HEK293 (cell line): ENCODE measurements around the gene CRTAC1.

Source experiments
- CTCF ChIA-PET: fragments of 350-600 bp; formaldehyde crosslinking; extraction: SDS; loops from one replicate; lab custom pipeline; 2021; ENCODE audit warnings: antibody characterized with exemption; lab: Yijun Ruan, JAX
- POLR2A ChIA-PET: fragments of 300-600 bp; formaldehyde crosslinking; extraction: SDS; loops from one replicate; lab custom pipeline; 2020; ENCODE audit warnings: antibody characterized with exemption, inconsistent platforms; lab: Yijun Ruan, JAX
- H3K27ac ChIP-seq: fragments of 200-500 bp; sonication (Bioruptor generic); 2 replicates; pipeline ENCODE4 v1.5.1; 2014; ENCODE audit warnings: low read depth, low read length, control low read depth, inconsistent platforms; ENCODE audit errors: extremely low read depth
- H3K36me3 ChIP-seq, 2 experiments: fragments of 200-500 bp in 1 of 2; sonication (Bioruptor generic) in 1 of 2; 1 replicate in 1 of 2; 2 replicates in 1 of 2; pipeline ENCODE4 v1.5.1; 2014 to 2017; ENCODE audit warnings: inconsistent platforms in 2 of 2, low read length in 2 of 2; ENCODE audit not compliant: control insufficient read depth in 2 of 2, insufficient read depth in 1 of 2
- H3K4me1 ChIP-seq: fragments of 200-500 bp; sonication (Bioruptor generic); 2 replicates; pipeline ENCODE4 v1.5.1; 2014; ENCODE audit warnings: mild to moderate bottlenecking, low read length, inconsistent platforms; ENCODE audit not compliant: control insufficient read depth, insufficient read depth
- H3K4me3 ChIP-seq: 2 replicates; pipeline ENCODE4 v1.5.1; 2011; ENCODE audit warnings: low read depth, mild to moderate bottlenecking, control low read depth, low read length, moderate library complexity
- H3K9me3 ChIP-seq: fragments of 200-500 bp; sonication (Bioruptor generic); 2 replicates; pipeline ENCODE4 v1.5.1; 2014; ENCODE audit warnings: low read depth, low read length, inconsistent platforms; ENCODE audit not compliant: control insufficient read depth, insufficient read depth
- GLIS1 ChIP-seq: fragments of 450-650 bp; formaldehyde crosslinking; IDR thresholded peaks from 2 replicates; pipeline ENCODE4 v1.5.1; 2016; ENCODE audit warnings: missing biosample characterization, missing genetic modification characterization
- HOXA7 ChIP-seq: sonication (generic); formaldehyde crosslinking; IDR thresholded peaks from 2 replicates; pipeline ENCODE4 v1.8.1; 2022; ENCODE audit warnings: missing genetic modification reagents, borderline replicate concordance
- MEIS1 ChIP-seq: sonication (generic); formaldehyde crosslinking; IDR thresholded peaks from 2 replicates; pipeline ENCODE4 v1.8.1; 2022; ENCODE audit warnings: missing genetic modification reagents, mild to moderate bottlenecking, borderline replicate concordance
- ZBTB1 ChIP-seq: fragments of 450-650 bp; formaldehyde crosslinking; IDR thresholded peaks from 2 replicates; pipeline ENCODE4 v1.5.1; 2016; ENCODE audit warnings: missing biosample characterization, missing genetic modification characterization
- ZEB2 ChIP-seq: fragments of 450-650 bp; formaldehyde crosslinking; IDR thresholded peaks from 2 replicates; pipeline ENCODE4 v1.5.1; 2016; ENCODE audit warnings: missing biosample characterization, missing genetic modification characterization
- ZNF239 ChIP-seq: fragments of 450-650 bp; formaldehyde crosslinking; IDR thresholded peaks from 2 replicates; pipeline ENCODE4 v1.5.1; 2016; ENCODE audit warnings: missing biosample characterization, missing genetic modification characterization
- ZNF391 ChIP-seq: fragments of 450-650 bp; formaldehyde crosslinking; IDR thresholded peaks from 2 replicates; pipeline ENCODE4 v1.5.1; 2016; ENCODE audit warnings: low read depth, missing biosample characterization, missing genetic modification characterization, borderline replicate concordance
- ZNF423 ChIP-seq: fragments of 450-650 bp; formaldehyde crosslinking; IDR thresholded peaks from 2 replicates; pipeline ENCODE4 v1.5.1; 2016; ENCODE audit warnings: missing biosample characterization, missing genetic modification characterization
- ZNF560 ChIP-seq: fragments of 450-650 bp; formaldehyde crosslinking; IDR thresholded peaks from 2 replicates; pipeline ENCODE4 v1.5.1; 2017; ENCODE audit warnings: missing biosample characterization, missing genetic modification characterization, borderline replicate concordance
- ZNF623 ChIP-seq: fragments of 450-650 bp; formaldehyde crosslinking; IDR thresholded peaks from 2 replicates; pipeline ENCODE4 v1.5.1; 2016; ENCODE audit warnings: missing biosample characterization, missing genetic modification characterization
- ZNF830 ChIP-seq: fragments of 450-650 bp; IDR thresholded peaks from 2 replicates; pipeline ENCODE4 v1.5.0; 2018; ENCODE audit warnings: missing biosample characterization, missing genetic modification characterization, low read depth, mild to moderate bottlenecking, moderate library complexity
- TF ChIP-seq, protein P1 (sequence below): fragments of 450-650 bp; formaldehyde crosslinking; IDR thresholded peaks from 2 replicates; pipeline ENCODE4 v1.5.1; 2016; ENCODE audit warnings: missing biosample characterization, missing genetic modification characterization
- TF ChIP-seq, protein P2 (sequence below): fragments of 450-650 bp; formaldehyde crosslinking; IDR thresholded peaks from 2 replicates; pipeline ENCODE4 v1.5.1; 2016; ENCODE audit warnings: missing biosample characterization, missing genetic modification characterization
- TF ChIP-seq, protein P3 (sequence below): fragments of 450-650 bp; formaldehyde crosslinking; IDR thresholded peaks from 2 replicates; pipeline ENCODE4 v1.5.1; 2016; ENCODE audit warnings: missing biosample characterization, missing genetic modification characterization

Gene CRTAC1

DNA sequence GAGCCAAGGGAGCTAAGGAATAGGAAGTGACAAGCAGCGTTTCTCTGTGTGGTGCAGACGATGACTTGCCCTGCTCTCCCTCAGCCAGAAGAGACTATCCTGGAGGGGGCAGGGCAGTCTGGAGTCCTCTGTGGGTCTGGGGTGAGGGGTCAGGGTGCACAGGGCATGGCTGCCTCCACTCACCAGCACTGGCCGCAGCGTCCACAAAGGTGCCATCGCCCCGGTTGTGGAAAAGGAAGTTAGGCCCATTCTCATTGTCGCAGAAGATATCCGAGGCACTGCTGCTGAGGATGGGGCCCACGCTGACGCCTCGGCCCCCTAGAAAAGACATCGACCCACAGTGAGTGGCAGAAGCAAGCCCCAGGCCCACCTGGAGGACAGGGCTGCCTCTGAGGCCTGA is 122.6 kb downstream of the CRTAC1 start (continued):
- TF ChIP-seq ZBTB1 (no peak), MEIS1 (no peak), ZNF239 (tag by site-specific recombination) (no peak)
- TF ChIP-seq, protein P1, sequence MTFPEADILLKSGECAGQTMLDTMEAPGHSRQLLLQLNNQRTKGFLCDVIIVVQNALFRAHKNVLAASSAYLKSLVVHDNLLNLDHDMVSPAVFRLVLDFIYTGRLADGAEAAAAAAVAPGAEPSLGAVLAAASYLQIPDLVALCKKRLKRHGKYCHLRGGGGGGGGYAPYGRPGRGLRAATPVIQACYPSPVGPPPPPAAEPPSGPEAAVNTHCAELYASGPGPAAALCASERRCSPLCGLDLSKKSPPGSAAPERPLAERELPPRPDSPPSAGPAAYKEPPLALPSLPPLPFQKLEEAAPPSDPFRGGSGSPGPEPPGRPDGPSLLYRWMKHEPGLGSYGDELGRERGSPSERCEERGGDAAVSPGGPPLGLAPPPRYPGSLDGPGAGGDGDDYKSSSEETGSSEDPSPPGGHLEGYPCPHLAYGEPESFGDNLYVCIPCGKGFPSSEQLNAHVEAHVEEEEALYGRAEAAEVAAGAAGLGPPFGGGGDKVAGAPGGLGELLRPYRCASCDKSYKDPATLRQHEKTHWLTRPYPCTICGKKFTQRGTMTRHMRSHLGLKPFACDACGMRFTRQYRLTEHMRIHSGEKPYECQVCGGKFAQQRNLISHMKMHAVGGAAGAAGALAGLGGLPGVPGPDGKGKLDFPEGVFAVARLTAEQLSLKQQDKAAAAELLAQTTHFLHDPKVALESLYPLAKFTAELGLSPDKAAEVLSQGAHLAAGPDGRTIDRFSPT (tag by site-specific recombination) = no peak

DNA sequence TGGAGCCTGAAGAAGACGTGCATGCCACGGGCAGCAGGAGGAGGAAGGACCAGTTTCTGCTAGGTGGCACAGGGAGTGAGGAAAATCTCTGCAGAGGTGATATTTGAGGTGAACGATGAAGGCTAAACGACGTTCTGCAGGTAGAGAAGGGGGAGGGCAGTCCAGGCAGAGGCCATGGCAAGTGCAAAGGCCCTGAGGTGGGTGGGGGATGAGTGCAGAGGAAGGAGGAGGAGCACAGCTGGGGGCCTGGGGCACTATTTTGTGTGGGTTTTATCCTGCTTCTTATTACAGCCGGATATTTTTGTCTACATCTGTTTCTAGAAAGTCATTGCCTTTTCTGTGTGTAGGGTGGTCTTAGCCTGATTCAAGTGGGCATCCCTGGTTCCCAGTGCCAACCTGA is 123.2 kb downstream of the CRTAC1 start:
- POLR2A ChIA-PET = no interaction called here
- CTCF ChIA-PET = interaction anchor here (0.6 to 2.3 kb wide), 5 partner anchors 18 to 560 kb away, joined by 3 to 9 read pairs (median 6); no protein-coding TSS in a partner anchor
- no peak for TF ChIP-seq ZNF423 (tag by site-specific recombination)
- peak; percentile 81 for TF ChIP-seq ZNF623 (tag by site-specific recombination)
- TF ChIP-seq ZNF391 (tag by site-specific recombination) = no peak
- Histone ChIP-seq H3K4me3 (no peak overlapping the region), H3K36me3 (no peaks in the 10 kb centered on the region), H3K9me3 (no peaks in the 10 kb centered on the region), H3K27ac (no peak overlapping the region), H3K4me1 (no peaks in the 10 kb centered on the region; the same call in 1 of the 2 replicates)

GRCh38 chr10:97905276-97905675 is 125.1 kb downstream of the CRTAC1 start:
- no peak overlapping the region for H3K27ac ChIP-seq
- CTCF ChIA-PET = interaction anchor here (0.5 to 2.6 kb wide), 5 partner anchors 10 to 574 kb away, joined by 3 to 17 read pairs (median 8); no protein-coding TSS in a partner anchor
- no peaks in the 10 kb centered on the region for H3K36me3 ChIP-seq
- no peaks in the 10 kb centered on the region for H3K9me3 ChIP-seq
- no peaks in the 10 kb centered on the region; the same call in 1 of the 2 replicates for H3K4me1 ChIP-seq
- no peak overlapping the region for H3K4me3 ChIP-seq
- TF ChIP-seq ZNF830 (tag by site-specific recombination) = no peak
- no peak for TF ChIP-seq ZEB2 (tag by site-specific recombination)
- TF ChIP-seq ZNF560 (tag by site-specific recombination) = no peak
- TF ChIP-seq, protein P2, sequence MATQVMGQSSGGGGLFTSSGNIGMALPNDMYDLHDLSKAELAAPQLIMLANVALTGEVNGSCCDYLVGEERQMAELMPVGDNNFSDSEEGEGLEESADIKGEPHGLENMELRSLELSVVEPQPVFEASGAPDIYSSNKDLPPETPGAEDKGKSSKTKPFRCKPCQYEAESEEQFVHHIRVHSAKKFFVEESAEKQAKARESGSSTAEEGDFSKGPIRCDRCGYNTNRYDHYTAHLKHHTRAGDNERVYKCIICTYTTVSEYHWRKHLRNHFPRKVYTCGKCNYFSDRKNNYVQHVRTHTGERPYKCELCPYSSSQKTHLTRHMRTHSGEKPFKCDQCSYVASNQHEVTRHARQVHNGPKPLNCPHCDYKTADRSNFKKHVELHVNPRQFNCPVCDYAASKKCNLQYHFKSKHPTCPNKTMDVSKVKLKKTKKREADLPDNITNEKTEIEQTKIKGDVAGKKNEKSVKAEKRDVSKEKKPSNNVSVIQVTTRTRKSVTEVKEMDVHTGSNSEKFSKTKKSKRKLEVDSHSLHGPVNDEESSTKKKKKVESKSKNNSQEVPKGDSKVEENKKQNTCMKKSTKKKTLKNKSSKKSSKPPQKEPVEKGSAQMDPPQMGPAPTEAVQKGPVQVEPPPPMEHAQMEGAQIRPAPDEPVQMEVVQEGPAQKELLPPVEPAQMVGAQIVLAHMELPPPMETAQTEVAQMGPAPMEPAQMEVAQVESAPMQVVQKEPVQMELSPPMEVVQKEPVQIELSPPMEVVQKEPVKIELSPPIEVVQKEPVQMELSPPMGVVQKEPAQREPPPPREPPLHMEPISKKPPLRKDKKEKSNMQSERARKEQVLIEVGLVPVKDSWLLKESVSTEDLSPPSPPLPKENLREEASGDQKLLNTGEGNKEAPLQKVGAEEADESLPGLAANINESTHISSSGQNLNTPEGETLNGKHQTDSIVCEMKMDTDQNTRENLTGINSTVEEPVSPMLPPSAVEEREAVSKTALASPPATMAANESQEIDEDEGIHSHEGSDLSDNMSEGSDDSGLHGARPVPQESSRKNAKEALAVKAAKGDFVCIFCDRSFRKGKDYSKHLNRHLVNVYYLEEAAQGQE (tag by site-specific recombination) = no peak
- TF ChIP-seq, protein P3, sequence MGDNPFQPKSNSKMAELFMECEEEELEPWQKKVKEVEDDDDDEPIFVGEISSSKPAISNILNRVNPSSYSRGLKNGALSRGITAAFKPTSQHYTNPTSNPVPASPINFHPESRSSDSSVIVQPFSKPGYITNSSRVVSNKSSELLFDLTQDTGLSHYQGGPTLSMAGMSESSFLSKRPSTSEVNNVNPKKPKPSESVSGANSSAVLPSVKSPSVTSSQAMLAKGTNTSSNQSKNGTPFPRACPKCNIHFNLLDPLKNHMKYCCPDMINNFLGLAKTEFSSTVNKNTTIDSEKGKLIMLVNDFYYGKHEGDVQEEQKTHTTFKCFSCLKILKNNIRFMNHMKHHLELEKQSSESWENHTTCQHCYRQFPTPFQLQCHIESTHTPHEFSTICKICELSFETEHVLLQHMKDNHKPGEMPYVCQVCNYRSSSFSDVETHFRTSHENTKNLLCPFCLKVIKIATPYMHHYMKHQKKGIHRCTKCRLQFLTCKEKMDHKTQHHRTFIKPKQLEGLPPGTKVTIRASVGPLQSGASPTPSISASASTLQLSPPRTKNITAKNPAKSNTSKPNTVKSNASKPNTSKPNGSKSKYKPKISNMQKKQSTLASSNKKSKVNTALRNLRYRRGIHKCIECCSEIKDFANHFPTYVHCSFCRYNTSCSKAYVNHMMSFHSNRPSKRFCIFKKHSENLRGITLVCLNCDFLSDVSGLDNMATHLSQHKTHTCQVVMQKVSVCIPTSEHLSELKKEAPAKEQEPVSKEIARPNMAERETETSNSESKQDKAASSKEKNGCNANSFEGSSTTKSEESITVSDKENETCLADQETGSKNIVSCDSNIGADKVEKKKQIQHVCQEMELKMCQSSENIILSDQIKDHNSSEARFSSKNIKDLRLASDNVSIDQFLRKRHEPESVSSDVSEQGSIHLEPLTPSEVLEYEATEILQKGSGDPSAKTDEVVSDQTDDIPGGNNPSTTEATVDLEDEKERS (tag by site-specific recombination) = no peak
- no peak for TF ChIP-seq GLIS1 (tag by site-specific recombination)
- no peak for TF ChIP-seq HOXA7
- TF ChIP-seq, all 188 proteins: peak for 0
- POLR2A ChIA-PET = no interaction called here
